GM23338 (cell line): ENCODE data around the gene GPR34.

Experiments
- CREB1 ChIP-seq: fragments of 250-450 bp; sonication (Bioruptor Pico); IDR thresholded peaks from 2 replicates; pipeline ENCODE4 v1.5.0; 2020; ENCODE audit warnings: low read depth, mild to moderate bottlenecking, moderate library complexity
- EZH2 ChIP-seq: fragments of 200-600 bp; sonication (generic); IDR thresholded peaks from one replicate; pipeline ENCODE4 v1.8.0; 2017; ENCODE audit warnings: antibody characterized with exemption, mild to moderate bottlenecking, low read depth; ENCODE audit not compliant: unreplicated experiment
- EZH2phosphoT487 ChIP-seq: fragments of 200-600 bp; sonication (generic); IDR thresholded peaks from one replicate; pipeline ENCODE4 v1.8.1; 2018; ENCODE audit warnings: antibody characterized with exemption; ENCODE audit not compliant: unreplicated experiment
- JUNB ChIP-seq: IDR thresholded peaks from one replicate; pipeline ENCODE4 v1.6.1; 2016; ENCODE audit warnings: antibody characterized with exemption; ENCODE audit not compliant: unreplicated experiment
- POLR2AphosphoS5 ChIP-seq: IDR thresholded peaks from 2 replicates; pipeline ENCODE4 v1.6.1; 2016; ENCODE audit warnings: antibody characterized with exemption, low read depth
- REST ChIP-seq: IDR thresholded peaks from one replicate; pipeline ENCODE4 v1.6.1; 2018; ENCODE audit warnings: antibody characterized with exemption; ENCODE audit not compliant: unreplicated experiment
- STAT1 ChIP-seq: IDR thresholded peaks from one replicate; pipeline ENCODE4 v1.6.1; 2016; ENCODE audit warnings: antibody characterized with exemption; ENCODE audit not compliant: unreplicated experiment
- TF ChIP-seq, protein P1 (sequence below), 2 experiments: fragments of 200-600 bp in 1 of 2; sonication (generic) in 1 of 2; conservative IDR thresholded peaks; 2 replicates each; pipeline versions ENCODE4 v1.5.1 to v1.6.1; 2016 to 2017; ENCODE audit warnings: antibody characterized with exemption in 2 of 2, low read depth in 2 of 2, mild to moderate bottlenecking in 2 of 2, moderate library complexity in 1 of 2
- TF ChIP-seq, protein P2 (sequence below): IDR thresholded peaks from 2 replicates; pipeline ENCODE4 v1.6.1; 2016; ENCODE audit warnings: antibody characterized with exemption

DNA sequence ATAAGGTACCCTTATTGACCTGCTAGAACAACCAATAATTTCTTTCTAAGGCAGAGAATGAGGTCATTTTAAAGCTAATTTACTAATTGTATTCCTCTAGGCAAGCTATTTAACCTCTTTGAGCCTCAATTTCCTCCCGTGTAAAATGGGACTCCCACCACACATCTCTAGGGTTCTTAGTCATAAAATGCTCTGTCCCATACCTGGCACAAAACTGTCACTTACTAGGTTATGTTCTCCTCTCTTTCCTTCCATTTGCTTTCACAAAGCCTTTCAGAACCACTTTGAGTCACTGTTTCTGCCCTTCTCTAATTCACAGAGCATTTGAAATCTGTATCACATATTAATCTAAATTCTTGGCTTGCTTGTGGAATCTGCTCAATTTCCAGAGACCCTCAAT is 32.8 kb downstream of the GPR34 start:
- TF ChIP-seq, protein P1, sequence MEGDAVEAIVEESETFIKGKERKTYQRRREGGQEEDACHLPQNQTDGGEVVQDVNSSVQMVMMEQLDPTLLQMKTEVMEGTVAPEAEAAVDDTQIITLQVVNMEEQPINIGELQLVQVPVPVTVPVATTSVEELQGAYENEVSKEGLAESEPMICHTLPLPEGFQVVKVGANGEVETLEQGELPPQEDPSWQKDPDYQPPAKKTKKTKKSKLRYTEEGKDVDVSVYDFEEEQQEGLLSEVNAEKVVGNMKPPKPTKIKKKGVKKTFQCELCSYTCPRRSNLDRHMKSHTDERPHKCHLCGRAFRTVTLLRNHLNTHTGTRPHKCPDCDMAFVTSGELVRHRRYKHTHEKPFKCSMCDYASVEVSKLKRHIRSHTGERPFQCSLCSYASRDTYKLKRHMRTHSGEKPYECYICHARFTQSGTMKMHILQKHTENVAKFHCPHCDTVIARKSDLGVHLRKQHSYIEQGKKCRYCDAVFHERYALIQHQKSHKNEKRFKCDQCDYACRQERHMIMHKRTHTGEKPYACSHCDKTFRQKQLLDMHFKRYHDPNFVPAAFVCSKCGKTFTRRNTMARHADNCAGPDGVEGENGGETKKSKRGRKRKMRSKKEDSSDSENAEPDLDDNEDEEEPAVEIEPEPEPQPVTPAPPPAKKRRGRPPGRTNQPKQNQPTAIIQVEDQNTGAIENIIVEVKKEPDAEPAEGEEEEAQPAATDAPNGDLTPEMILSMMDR (conservative IDR thresholded peaks at IDR 0.05; ENCODE audit: low read depth in 2 of 2), result no peak
- no peak for TF ChIP-seq POLR2AphosphoS5
- no peak for TF ChIP-seq REST
- TF ChIP-seq, protein P2, sequence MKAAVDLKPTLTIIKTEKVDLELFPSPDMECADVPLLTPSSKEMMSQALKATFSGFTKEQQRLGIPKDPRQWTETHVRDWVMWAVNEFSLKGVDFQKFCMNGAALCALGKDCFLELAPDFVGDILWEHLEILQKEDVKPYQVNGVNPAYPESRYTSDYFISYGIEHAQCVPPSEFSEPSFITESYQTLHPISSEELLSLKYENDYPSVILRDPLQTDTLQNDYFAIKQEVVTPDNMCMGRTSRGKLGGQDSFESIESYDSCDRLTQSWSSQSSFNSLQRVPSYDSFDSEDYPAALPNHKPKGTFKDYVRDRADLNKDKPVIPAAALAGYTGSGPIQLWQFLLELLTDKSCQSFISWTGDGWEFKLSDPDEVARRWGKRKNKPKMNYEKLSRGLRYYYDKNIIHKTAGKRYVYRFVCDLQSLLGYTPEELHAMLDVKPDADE, result no peak
- TF ChIP-seq EZH2phosphoT487, result no peak
- no peak for TF ChIP-seq JUNB
- TF ChIP-seq EZH2, result no peak
- TF ChIP-seq CREB1 (CRISPR knock-in tag), result no peak
- no peak for TF ChIP-seq STAT1
